Ovary (tissue), 9 donors: ENCODE data around the gene TSSK2. TPM values are rescaled to one million over a fixed set of nuclear protein-coding genes. Genes with fewer than 3 reads are reported as not detected.

Source experiments
- DNase-seq, 5 donors: peaks; one replicate each; pipeline ENCODE4 v3.0.0-alpha.2; 2019 to 2020
- H3K27ac ChIP-seq, 2 donors: fragments of 200-600 bp; one replicate each; pipeline versions ENCODE4 v1.5.1 to v1.8.0; 2019 to 2022
- H3K27me3 ChIP-seq: fragments of 200-600 bp; one replicate; pipeline ENCODE4 v1.8.0; 2022
- H3K36me3 ChIP-seq: fragments of 200-600 bp; sonication (generic); one replicate; pipeline ENCODE4 v1.5.1; 2019
- H3K4me1 ChIP-seq: one replicate; pipeline ENCODE4 v1.8.1; 2013; ENCODE audit warnings: mild to moderate bottlenecking, moderate library complexity; ENCODE audit not compliant: insufficient read depth
- H3K4me3 ChIP-seq: fragments of 200-600 bp; sonication (generic); one replicate; pipeline ENCODE4 v1.5.1; 2017
- H3K9me3 ChIP-seq, 2 donors: fragments of 200-600 bp in 1 of 2; sonication (generic) in 1 of 2; one replicate each; pipeline versions ENCODE4 v1.5.1 to v1.8.1; 2013 to 2019; ENCODE audit warnings: mild to moderate bottlenecking in 1 of 2, moderate library complexity in 1 of 2
- CTCF ChIP-seq, 3 donors: fragments of 450-650 bp in 2 of 3; fragments of 200-600 bp in 1 of 3; IDR thresholded peaks; one replicate each; pipeline versions ENCODE4 v1.5.1 to v1.8.0; 2016 to 2022; ENCODE audit warnings: antibody characterized with exemption in 3 of 3, mild to moderate bottlenecking in 1 of 3
- EP300 ChIP-seq: sonication (generic); formaldehyde crosslinking; IDR thresholded peaks from one replicate; pipeline ENCODE4 v1.6.1; 2017; ENCODE audit warnings: antibody characterized with exemption
- POLR2A ChIP-seq: fragments of 450-650 bp; IDR thresholded peaks from one replicate; pipeline ENCODE4 v1.6.1; 2017; ENCODE audit warnings: antibody characterized with exemption, mild to moderate bottlenecking, moderate library complexity
- WGBS, 3 donors: extraction: QIAGEN DNeasy Blood & Tissue Kit in 1 of 3; methylation state at CpG; one replicate each; pipeline versions ENCODE4 v1.1.5 to v1.1.7; 2013 to 2017; 5-methylcytosine and 5-hydroxymethylcytosine counted together
- intact Hi-C, 4 donors: fragments of 100-400 bp; cut with DNase I; formaldehyde crosslinking; loops; one replicate each; pipeline versions ENCODE4 v1.11.0 to v1.15.1; 2022 to 2023
- polyA plus RNA-seq, 2 donors: library from polyadenylated mRNA; stranded (reverse); fragments of 200-250 nt in 1 of 2; fragments of 350-450 nt in 1 of 2; fragmentation: Illumina TruSeq in 1 of 2; extraction: RNeasy Lipid Tissue Mini Kit (QIAGEN cat#74804) in 1 of 2; gene quantifications; one replicate each; pipeline ENCODE4 v1.2.3, GENCODE V29; 2013 to 2014
- total RNA-seq, 7 donors: library from RNA; depleted of rRNA in 2 of 7; stranded (reverse); fragments of >200 nt in 2 of 7; fragmentation: NEBNext Ultra II Directional in 3 of 7; extraction: Animal tissue kit (Norgen Biotek cat#: 25700) in 3 of 7; gene quantifications; one replicate each; pipeline versions ENCODE4 v1.1.0 to v1.2.4, GENCODE V29; 2016 to 2023
- donor health status: DM: no; HTN: no; CAD: no; lungs with moderate emphysema.
- donor health status: DM: no; HTN: no; CAD: no.
- donor health status: Bipolar disorder and iron deficiency.
- donor health status: DM: yes; HTN: yes; CAD: no.
- donor health status: DM: no; HTN: no; CAD: no.
- donor health status: DM: yes; HTN: yes; CAD: no.

The TSSK2 gene
- total and polyA plus RNA-seq, 9 donors, result 0.05 TPM; not detected in 8

GRCh38 chr22:19117111-19117512, 14.0 kb upstream of the TSSK2 start:
- Histone ChIP-seq H3K4me1 (peaks cover 29% of the 10 kb centered on the region), H3K27ac (no peak overlapping the region), H3K36me3 (no peaks in the 10 kb centered on the region), H3K9me3 (no peaks in the 10 kb centered on the region), H3K4me3 (no peak overlapping the region), H3K27me3 (no peaks in the 10 kb centered on the region)
- no peak for DNase-seq
- intact Hi-C loops, result loop anchor here in 1 of 4 donors (10.0 kb wide), 1 partner anchor 62 kb away; no protein-coding TSS in a partner anchor
- no peak for TF ChIP-seq POLR2A
- TF ChIP-seq EP300, result no peak
- no peak for TF ChIP-seq CTCF (IDR thresholded peaks at IDR 0.05)
- 84 to 88% (median 87%) methylated on average over 9 of the region's 9 CpGs for WGBS, 3 donors

- Histone ChIP-seq H3K9me3 (no peaks in the 10 kb centered on the region), H3K27me3 (no peaks in the 10 kb centered on the region), H3K27ac (no peak overlapping the region), H3K4me3 (no peak overlapping the region), H3K36me3 (no peaks in the 10 kb centered on the region), H3K4me1 (peaks cover 32% of the 10 kb centered on the region)
- DNase-seq, result no peak
- WGBS, 3 donors, result 79 to 93% (median 87%) methylated on average over 4 of the region's 4 CpGs
- intact Hi-C loops, result loop anchor here in 1 of 4 donors (10.0 kb wide), 1 partner anchor 64 kb away; no protein-coding TSS in a partner anchor
- TF ChIP-seq EP300, result no peak
- no peak for TF ChIP-seq POLR2A
- no peak for TF ChIP-seq CTCF (IDR thresholded peaks at IDR 0.05)
Measured at GRCh38 chr22:19118329-19118880, 12.7 kb upstream of the TSSK2 start.

- no peak for DNase-seq
- intact Hi-C loops, result loop anchor here in 1 of 4 donors (10.0 kb wide), 1 partner anchor 65 kb away; no protein-coding TSS in a partner anchor
- WGBS, 3 donors, result 83 to 87% (median 85%) methylated on average over 8 of the region's 8 CpGs
- Histone ChIP-seq H3K9me3 (no peaks in the 10 kb centered on the region), H3K4me1 (peaks cover 31% of the 10 kb centered on the region), H3K36me3 (no peaks in the 10 kb centered on the region), H3K27ac (no peak overlapping the region), H3K27me3 (no peaks in the 10 kb centered on the region), H3K4me3 (no peak overlapping the region)
- TF ChIP-seq POLR2A (no peak), EP300 (no peak), CTCF (IDR thresholded peaks at IDR 0.05) (no peak)
Measured at GRCh38 chr22:19119949-19120348, 11.2 kb upstream of the TSSK2 start.

- H3K27me3 ChIP-seq, result no peaks in the 10 kb centered on the region
- intact Hi-C loops, result no loop called here
- H3K27ac ChIP-seq, result peak overlapping the region in 1 of 2 donors; percentile 83
- H3K36me3 ChIP-seq, result no peaks in the 10 kb centered on the region
- no peaks in the 10 kb centered on the region for H3K9me3 ChIP-seq
- peak in 1 of 5 donors; percentile 31 for DNase-seq
- H3K4me1 ChIP-seq, result peaks cover 23% of the 10 kb centered on the region
- WGBS, 3 donors, result 9 to 13% (median 10%) methylated on average over 23 of the region's 23 CpGs
- TF ChIP-seq POLR2A (no peak), EP300 (no peak), CTCF (IDR thresholded peaks at IDR 0.05) (no peak)
- peak overlapping the region; percentile 83 for H3K4me3 ChIP-seq
Measured at GRCh38 chr22:19120829-19121630, 10.1 kb upstream of the TSSK2 start.
